ENCODE results near the gene SPHK2. TPM values are rescaled to one million over a fixed set of nuclear protein-coding genes. Genes with fewer than 3 reads are reported as not detected.
"Not testable (repeated sequence)": the region's sequence is repeated elsewhere in the genome, so short reads cannot be mapped to it uniquely, and the experiment has no call there.

The SPHK2 gene
- total and polyA plus RNA-seq, 2 experiments from 2014 or later: 18.3 to 50.3 TPM

DNA sequence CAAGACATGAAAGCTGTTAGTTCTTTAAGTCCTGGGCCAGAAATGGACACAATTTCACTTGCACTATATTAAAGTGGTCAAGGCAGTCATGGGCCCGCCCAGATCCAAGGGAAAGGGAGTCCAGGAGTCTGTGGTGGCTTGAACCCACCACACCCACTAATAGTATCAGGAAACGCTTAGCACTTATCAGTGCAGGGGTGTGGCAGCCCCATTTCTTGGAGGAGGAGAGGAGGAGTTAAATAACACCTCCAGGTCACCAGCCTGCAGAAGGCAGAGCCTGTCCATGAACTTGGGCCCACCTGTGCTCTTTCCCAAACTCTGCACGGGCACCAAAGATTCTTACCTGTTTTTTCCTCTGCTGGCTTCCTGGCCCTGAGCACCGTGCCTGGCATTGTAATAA is 58.9 kb downstream of the SPHK2 start:
- Mint-ChIP-seq H3K4me1 (peaks cover 26% of the 10 kb centered on the region), H3K27ac (no peak overlapping the region), H3K9me3 (no peaks in the 10 kb centered on the region), H3K27me3 (ENCODE audit: insufficient read depth, low read depth, poor library complexity) (peaks cover 19% of the 10 kb centered on the region), H3K36me3 (ENCODE audit: low read depth) (no peaks in the 10 kb centered on the region), H3K4me3 (no peak overlapping the region)
- Histone ChIP-seq H3K27ac (ENCODE audit: low read depth) (no peak overlapping the region), H3K36me3 (ENCODE audit: insufficient read depth) (no peaks in the 10 kb centered on the region), H3K4me2 (no peak overlapping the region), H3K27me3 (ENCODE audit: insufficient read depth) (no peaks in the 10 kb centered on the region), H3K9me2 (ENCODE audit: insufficient read depth) (no peaks in the 10 kb centered on the region), H2AFZ (no peak overlapping the region), H3K4me3 (no peak overlapping the region), H3K79me2 (replicated peaks; ENCODE audit: insufficient read depth) (no peaks in the 10 kb centered on the region), H4K20me1 (replicated peaks; ENCODE audit: insufficient read depth) (no peaks in the 10 kb centered on the region), H3K4me1 (ENCODE audit: insufficient read depth) (peaks cover 23% of the 10 kb centered on the region), H3F3A (replicated peaks; ENCODE audit: low read depth) (no peaks in the 10 kb centered on the region)
- ATAC-seq: no peak
- TF ChIP-seq ZNF331 (CRISPR knock-in tag; IDR thresholded peaks at IDR 0.05; ENCODE audit: low read depth) (no peak), CREB1 (CRISPR knock-in tag; IDR thresholded peaks at IDR 0.05; ENCODE audit: low read depth) (no peak), STAT1 (IDR thresholded peaks at IDR 0.05; ENCODE audit: unreplicated experiment) (no peak), JUNB (IDR thresholded peaks at IDR 0.05; ENCODE audit: unreplicated experiment) (no peak), EZH2 (IDR thresholded peaks at IDR 0.05; ENCODE audit: low read depth, unreplicated experiment) (no peak), REST (IDR thresholded peaks at IDR 0.05; ENCODE audit: unreplicated experiment) (no peak)
- TF ChIP-seq, protein P1, sequence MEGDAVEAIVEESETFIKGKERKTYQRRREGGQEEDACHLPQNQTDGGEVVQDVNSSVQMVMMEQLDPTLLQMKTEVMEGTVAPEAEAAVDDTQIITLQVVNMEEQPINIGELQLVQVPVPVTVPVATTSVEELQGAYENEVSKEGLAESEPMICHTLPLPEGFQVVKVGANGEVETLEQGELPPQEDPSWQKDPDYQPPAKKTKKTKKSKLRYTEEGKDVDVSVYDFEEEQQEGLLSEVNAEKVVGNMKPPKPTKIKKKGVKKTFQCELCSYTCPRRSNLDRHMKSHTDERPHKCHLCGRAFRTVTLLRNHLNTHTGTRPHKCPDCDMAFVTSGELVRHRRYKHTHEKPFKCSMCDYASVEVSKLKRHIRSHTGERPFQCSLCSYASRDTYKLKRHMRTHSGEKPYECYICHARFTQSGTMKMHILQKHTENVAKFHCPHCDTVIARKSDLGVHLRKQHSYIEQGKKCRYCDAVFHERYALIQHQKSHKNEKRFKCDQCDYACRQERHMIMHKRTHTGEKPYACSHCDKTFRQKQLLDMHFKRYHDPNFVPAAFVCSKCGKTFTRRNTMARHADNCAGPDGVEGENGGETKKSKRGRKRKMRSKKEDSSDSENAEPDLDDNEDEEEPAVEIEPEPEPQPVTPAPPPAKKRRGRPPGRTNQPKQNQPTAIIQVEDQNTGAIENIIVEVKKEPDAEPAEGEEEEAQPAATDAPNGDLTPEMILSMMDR (conservative IDR thresholded peaks at IDR 0.05; ENCODE audit: low read depth in 2 of 2): no peak
- no peak for DNase-seq (ENCODE audit: low spot score)

DNA sequence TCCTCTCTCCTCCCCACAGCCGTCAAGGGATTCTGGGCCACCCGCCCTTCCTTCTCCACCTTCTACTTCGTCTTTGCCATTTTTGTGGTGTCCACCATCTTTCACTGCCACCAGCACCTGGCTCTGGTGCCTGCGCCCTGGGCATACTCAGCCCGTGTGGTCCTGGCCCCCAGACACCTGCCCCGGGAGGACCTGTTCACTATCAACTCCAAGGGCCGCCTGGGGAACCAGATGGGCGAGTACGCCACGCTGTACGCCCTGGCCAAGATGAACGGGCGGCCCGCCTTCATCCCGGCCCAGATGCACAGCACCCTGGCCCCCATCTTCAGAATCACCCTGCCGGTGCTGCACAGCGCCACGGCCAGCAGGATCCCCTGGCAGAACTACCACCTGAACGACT is 60.7 kb downstream of the SPHK2 start:
- H3K4me3 ChIP-seq; H3K4me1 Mint-ChIP-seq; H3K36me3 Mint-ChIP-seq (ENCODE audit: low read depth); H3K27me3 Mint-ChIP-seq (ENCODE audit: insufficient read depth, low read depth, poor library complexity); H3K4me1 ChIP-seq (ENCODE audit: insufficient read depth); H3K4me3 Mint-ChIP-seq; H4K20me1 ChIP-seq (replicated peaks; ENCODE audit: insufficient read depth); H3K27ac Mint-ChIP-seq; H3K9me2 ChIP-seq (ENCODE audit: insufficient read depth); H3K27ac ChIP-seq (ENCODE audit: low read depth); H3K27me3 ChIP-seq (ENCODE audit: insufficient read depth); H3K4me2 ChIP-seq; H2AFZ ChIP-seq; DNase-seq (ENCODE audit: low spot score); H3K9me3 Mint-ChIP-seq; ATAC-seq; H3K36me3 ChIP-seq (ENCODE audit: insufficient read depth); H3K79me2 ChIP-seq (replicated peaks; ENCODE audit: insufficient read depth); H3F3A ChIP-seq (replicated peaks; ENCODE audit: low read depth): not testable (repeated sequence)

Other genes starting within 250 kb of the SPHK2 start
- 171 and 184 TPM in 2 replicates for gene KDELR1, start 228.0 kb upstream of the SPHK2 start, total RNA-seq (2014; rRNA removed; shearing (Covaris generic))
- 176 and 177 TPM in 2 replicates for gene KDELR1, start 228.0 kb upstream of the SPHK2 start, polyA plus RNA-seq (2016; fragmentation: Nextera tagmentation; extraction: Ambion mirVana)
- gene GRIN2D, start 225.8 kb upstream of the SPHK2 start, total RNA-seq (2014; rRNA removed; shearing (Covaris generic)): 16.5 and 20.0 TPM in 2 replicates
- gene GRIN2D, start 225.8 kb upstream of the SPHK2 start, polyA plus RNA-seq (2016; fragmentation: Nextera tagmentation; extraction: Ambion mirVana): 4.4 and 6.0 TPM in 2 replicates
- gene GRWD1, start 173.5 kb upstream of the SPHK2 start, total RNA-seq (2014; rRNA removed; shearing (Covaris generic)): 58.0 and 64.6 TPM in 2 replicates
- gene GRWD1, start 173.5 kb upstream of the SPHK2 start, polyA plus RNA-seq (2016; fragmentation: Nextera tagmentation; extraction: Ambion mirVana): 23.2 and 25.8 TPM in 2 replicates
- 0.94 and 1.2 TPM in 2 replicates for gene KCNJ14, start 163.9 kb upstream of the SPHK2 start, total RNA-seq (2014; rRNA removed; shearing (Covaris generic))
- 0.73 and 0.81 TPM in 2 replicates for gene KCNJ14, start 163.9 kb upstream of the SPHK2 start, polyA plus RNA-seq (2016; fragmentation: Nextera tagmentation; extraction: Ambion mirVana)
- gene CYTH2, start 150.1 kb upstream of the SPHK2 start, total RNA-seq (2014; rRNA removed; shearing (Covaris generic)): 42.6 and 60.4 TPM in 2 replicates
- gene CYTH2, start 150.1 kb upstream of the SPHK2 start, polyA plus RNA-seq (2016; fragmentation: Nextera tagmentation; extraction: Ambion mirVana): 38.8 and 41.1 TPM in 2 replicates
- gene LMTK3, start 107.7 kb upstream of the SPHK2 start, total RNA-seq (2014; rRNA removed; shearing (Covaris generic)): 5.7 and 11.8 TPM in 2 replicates
- gene LMTK3, start 107.7 kb upstream of the SPHK2 start, polyA plus RNA-seq (2016; fragmentation: Nextera tagmentation; extraction: Ambion mirVana): 1.6 and 2.0 TPM in 2 replicates
- 1.3 TPM in 1 of 2 replicates, not detected in the other for gene SULT2B1, start 67.3 kb upstream of the SPHK2 start, total RNA-seq (2014; rRNA removed; shearing (Covaris generic))
- 2.3 and 2.5 TPM in 2 replicates for gene SULT2B1, start 67.3 kb upstream of the SPHK2 start, polyA plus RNA-seq (2016; fragmentation: Nextera tagmentation; extraction: Ambion mirVana)
- not detected in 2 replicates for gene SPACA4, start 12.8 kb upstream of the SPHK2 start, total RNA-seq (2014; rRNA removed; shearing (Covaris generic))
- gene SPACA4, start 12.8 kb upstream of the SPHK2 start, polyA plus RNA-seq (2016; fragmentation: Nextera tagmentation; extraction: Ambion mirVana): not detected in 2 replicates
- 2.3 and 4.5 TPM in 2 replicates for gene FAM83E, start 4.4 kb upstream of the SPHK2 start, total RNA-seq (2014; rRNA removed; shearing (Covaris generic))
- 0.90 and 1.0 TPM in 2 replicates for gene FAM83E, start 4.4 kb upstream of the SPHK2 start, polyA plus RNA-seq (2016; fragmentation: Nextera tagmentation; extraction: Ambion mirVana)
- gene RPL18, start 328 bp upstream of the SPHK2 start, total RNA-seq (2014; rRNA removed; shearing (Covaris generic)): 1,660 and 1,898 TPM in 2 replicates
- 2,011 and 2,172 TPM in 2 replicates for gene RPL18, start 328 bp upstream of the SPHK2 start, polyA plus RNA-seq (2016; fragmentation: Nextera tagmentation; extraction: Ambion mirVana)
- gene DBP, start 17.9 kb downstream of the SPHK2 start, total RNA-seq (2014; rRNA removed; shearing (Covaris generic)): 5.7 and 5.9 TPM in 2 replicates
- 5.0 and 6.3 TPM in 2 replicates for gene DBP, start 17.9 kb downstream of the SPHK2 start, polyA plus RNA-seq (2016; fragmentation: Nextera tagmentation; extraction: Ambion mirVana)
- 8.8 and 9.8 TPM in 2 replicates for gene CA11, start 26.7 kb downstream of the SPHK2 start, total RNA-seq (2014; rRNA removed; shearing (Covaris generic))
- 29.7 and 38.8 TPM in 2 replicates for gene CA11, start 26.7 kb downstream of the SPHK2 start, polyA plus RNA-seq (2016; fragmentation: Nextera tagmentation; extraction: Ambion mirVana)
- 0.82 and 0.94 TPM in 2 replicates for gene NTN5, start 53.5 kb downstream of the SPHK2 start, total RNA-seq (2014; rRNA removed; shearing (Covaris generic))
- 0.38 and 0.52 TPM in 2 replicates for gene NTN5, start 53.5 kb downstream of the SPHK2 start, polyA plus RNA-seq (2016; fragmentation: Nextera tagmentation; extraction: Ambion mirVana)
- gene FUT2, start 76.5 kb downstream of the SPHK2 start, total RNA-seq (2014; rRNA removed; shearing (Covaris generic)): 2.2 and 5.6 TPM in 2 replicates
- 4.8 and 5.0 TPM in 2 replicates for gene FUT2, start 76.5 kb downstream of the SPHK2 start, polyA plus RNA-seq (2016; fragmentation: Nextera tagmentation; extraction: Ambion mirVana)
- 0.39 and 1.9 TPM in 2 replicates for gene MAMSTR, start 100.2 kb downstream of the SPHK2 start, total RNA-seq (2014; rRNA removed; shearing (Covaris generic))
- gene MAMSTR, start 100.2 kb downstream of the SPHK2 start, polyA plus RNA-seq (2016; fragmentation: Nextera tagmentation; extraction: Ambion mirVana): 2.0 and 2.5 TPM in 2 replicates
- gene RASIP1, start 121.1 kb downstream of the SPHK2 start, total RNA-seq (2014; rRNA removed; shearing (Covaris generic)): 14.8 and 18.0 TPM in 2 replicates
- gene RASIP1, start 121.1 kb downstream of the SPHK2 start, polyA plus RNA-seq (2016; fragmentation: Nextera tagmentation; extraction: Ambion mirVana): 9.2 and 11.2 TPM in 2 replicates
- gene IZUMO1, start 127.4 kb downstream of the SPHK2 start, total RNA-seq (2014; rRNA removed; shearing (Covaris generic)): 1.7 and 3.5 TPM in 2 replicates
- 1.2 and 1.3 TPM in 2 replicates for gene IZUMO1, start 127.4 kb downstream of the SPHK2 start, polyA plus RNA-seq (2016; fragmentation: Nextera tagmentation; extraction: Ambion mirVana)
- 20.3 and 20.8 TPM in 2 replicates for gene FUT1, start 133.1 kb downstream of the SPHK2 start, total RNA-seq (2014; rRNA removed; shearing (Covaris generic))
- gene FUT1, start 133.1 kb downstream of the SPHK2 start, polyA plus RNA-seq (2016; fragmentation: Nextera tagmentation; extraction: Ambion mirVana): 4.4 and 4.7 TPM in 2 replicates
- gene FGF21, start 136.0 kb downstream of the SPHK2 start, total RNA-seq (2014; rRNA removed; shearing (Covaris generic)): 1.3 TPM in 1 of 2 replicates, not detected in the other
- gene FGF21, start 136.0 kb downstream of the SPHK2 start, polyA plus RNA-seq (2016; fragmentation: Nextera tagmentation; extraction: Ambion mirVana): 0.78 and 1.1 TPM in 2 replicates
- 30.6 and 53.5 TPM in 2 replicates for gene BCAT2, start 191.5 kb downstream of the SPHK2 start, total RNA-seq (2014; rRNA removed; shearing (Covaris generic))
- 30.4 and 35.8 TPM in 2 replicates for gene BCAT2, start 191.5 kb downstream of the SPHK2 start, polyA plus RNA-seq (2016; fragmentation: Nextera tagmentation; extraction: Ambion mirVana)
- 5.0 and 8.4 TPM in 2 replicates for gene HSD17B14, start 217.0 kb downstream of the SPHK2 start, total RNA-seq (2014; rRNA removed; shearing (Covaris generic))
- 11.6 and 11.7 TPM in 2 replicates for gene HSD17B14, start 217.0 kb downstream of the SPHK2 start, polyA plus RNA-seq (2016; fragmentation: Nextera tagmentation; extraction: Ambion mirVana)
- gene PLEKHA4, start 249.1 kb downstream of the SPHK2 start, total RNA-seq (2014; rRNA removed; shearing (Covaris generic)): 12.3 and 15.1 TPM in 2 replicates
- gene PLEKHA4, start 249.1 kb downstream of the SPHK2 start, polyA plus RNA-seq (2016; fragmentation: Nextera tagmentation; extraction: Ambion mirVana): 10.9 and 12.2 TPM in 2 replicates

Data from GM23338 (cell line).